Measurements from ENCODE around the gene HOMER2. TPM values are rescaled to one million over a fixed set of nuclear protein-coding genes. Genes with fewer than 3 reads are reported as not detected.

Gene HOMER2
- total RNA-seq, 1 experiment from 2014 or later: 22.6 TPM

- no peak overlapping the region for H3K9ac ChIP-seq (ENCODE audit: low read length)
- no peaks in the 10 kb centered on the region for H3F3A ChIP-seq (ENCODE audit: low read length, unreplicated experiment)
- H3K4me3 ChIP-seq (ENCODE audit: low read length): no peak overlapping the region
- peaks cover 7% of the 10 kb centered on the region for H3K4me1 ChIP-seq (ENCODE audit: insufficient read depth, low read length)
- H4K20me1 ChIP-seq (ENCODE audit: low read length): no peaks in the 10 kb centered on the region
- no peak for DNase-seq
- no peaks in the 10 kb centered on the region for H3K36me3 ChIP-seq (ENCODE audit: low read depth, low read length)
- H3K79me2 ChIP-seq (ENCODE audit: low read length): no peaks in the 10 kb centered on the region
- ATAC-seq: no peak
- no peak for TF ChIP-seq EZH2phosphoT487 (IDR thresholded peaks at IDR 0.05; ENCODE audit: borderline replicate concordance, low read length)
- no peak for TF ChIP-seq CTCF (conservative IDR thresholded peaks at IDR 0.05; ENCODE audit: low read depth, low read length)
- TF ChIP-seq EZH2 (IDR thresholded peaks at IDR 0.05; ENCODE audit: low read length, unreplicated experiment): no peak
- H3K9me2 ChIP-seq (replicated peaks; ENCODE audit: low read length): no peaks in the 10 kb centered on the region
- no peak overlapping the region for H3K4me2 ChIP-seq (ENCODE audit: low read length)
- H3K27ac ChIP-seq (ENCODE audit: low read length): no peak overlapping the region
- CTCF ChIA-PET: no interaction called here
- H2AFZ ChIP-seq (ENCODE audit: low read length): no peak overlapping the region
- BruUV-seq (replicated peaks): no TSS peak
- intact Hi-C loops (cut with micrococcal nuclease): no loop called here
- no peaks in the 10 kb centered on the region for H3K9me3 ChIP-seq (ENCODE audit: low read length)
- POLR2A ChIA-PET (ENCODE audit: unreplicated experiment): no interaction called here
- H3K27me3 ChIP-seq (ENCODE audit: low read length): no peaks in the 10 kb centered on the region
Measured at GRCh38 chr15:82980981-82981380, 28.5 kb upstream of the HOMER2 start.

DNA sequence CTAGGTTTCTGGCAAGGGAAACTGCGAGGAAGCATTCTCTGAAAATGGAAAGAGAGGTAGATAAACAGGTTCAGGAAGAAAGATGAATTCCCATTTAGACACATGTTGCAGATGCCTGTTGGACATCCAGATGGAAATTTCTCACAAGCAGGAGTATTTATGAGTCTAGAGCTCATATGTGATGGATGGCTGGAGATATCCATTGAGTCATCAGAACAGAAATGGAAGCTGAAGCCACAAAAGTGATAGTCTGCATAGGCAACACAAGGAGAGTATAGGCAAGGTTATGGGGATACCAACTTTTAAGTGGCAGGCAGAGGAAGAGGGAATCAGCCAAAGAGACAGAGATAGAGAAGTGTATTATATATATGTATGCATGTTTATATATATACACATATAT lies 27.2 kb upstream of the HOMER2 start:
- ATAC-seq (no peak), DNase-seq (no peak)
- Histone ChIP-seq H4K20me1 (ENCODE audit: low read length) (no peaks in the 10 kb centered on the region), H3K9ac (ENCODE audit: low read length) (no peak overlapping the region), H3F3A (ENCODE audit: low read length, unreplicated experiment) (no peaks in the 10 kb centered on the region), H3K4me1 (ENCODE audit: insufficient read depth, low read length) (no peaks in the 10 kb centered on the region), H3K27me3 (ENCODE audit: low read length) (no peaks in the 10 kb centered on the region), H3K4me3 (ENCODE audit: low read length) (no peak overlapping the region), H2AFZ (ENCODE audit: low read length) (no peak overlapping the region), H3K79me2 (ENCODE audit: low read length) (no peaks in the 10 kb centered on the region), H3K36me3 (ENCODE audit: low read depth, low read length) (no peaks in the 10 kb centered on the region), H3K27ac (ENCODE audit: low read length) (no peak overlapping the region), H3K9me3 (ENCODE audit: low read length) (no peaks in the 10 kb centered on the region), H3K9me2 (replicated peaks; ENCODE audit: low read length) (no peaks in the 10 kb centered on the region), H3K4me2 (ENCODE audit: low read length) (no peak overlapping the region)
- BruUV-seq (replicated peaks): no TSS peak
- ChIA-PET CTCF (no interaction called here), POLR2A (ENCODE audit: unreplicated experiment) (no interaction called here)
- TF ChIP-seq CTCF (conservative IDR thresholded peaks at IDR 0.05; ENCODE audit: low read depth, low read length): no peak
- TF ChIP-seq EZH2phosphoT487 (IDR thresholded peaks at IDR 0.05; ENCODE audit: borderline replicate concordance, low read length): no peak
- TF ChIP-seq EZH2 (IDR thresholded peaks at IDR 0.05; ENCODE audit: low read length, unreplicated experiment): no peak
- intact Hi-C loops (cut with micrococcal nuclease): no loop called here

DNA sequence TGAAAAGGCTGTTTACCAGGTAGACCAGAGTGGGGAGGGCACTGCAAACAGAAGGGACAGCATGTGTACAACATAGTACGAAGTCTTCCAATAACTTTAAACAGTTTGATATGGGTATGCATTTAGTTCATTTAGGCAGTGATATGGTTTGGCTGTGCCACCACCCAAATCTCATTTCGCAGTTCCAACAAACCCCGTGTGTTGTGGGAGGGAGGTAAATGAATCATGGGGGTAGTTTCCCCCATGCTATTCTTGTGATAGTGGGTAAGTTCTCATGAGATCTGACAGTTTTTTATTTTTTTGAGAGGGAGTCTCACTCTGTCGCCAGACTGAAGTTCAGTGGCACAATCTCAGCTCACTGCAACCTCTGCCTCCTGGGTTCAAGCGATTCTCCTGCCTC lies 25.9 kb upstream of the HOMER2 start:
- no peak for ATAC-seq
- CTCF ChIA-PET: no interaction called here

More for the DNA sequence above, 25.9 kb upstream of the HOMER2 start:
- H3K27me3 ChIP-seq (ENCODE audit: low read length): no peaks in the 10 kb centered on the region
- H3F3A ChIP-seq (ENCODE audit: low read length, unreplicated experiment): no peaks in the 10 kb centered on the region
- POLR2A ChIA-PET (ENCODE audit: unreplicated experiment): no interaction called here
- H3K79me2 ChIP-seq (ENCODE audit: low read length): no peaks in the 10 kb centered on the region
- H3K4me2 ChIP-seq (ENCODE audit: low read length): no peak overlapping the region
- H4K20me1 ChIP-seq (ENCODE audit: low read length): no peaks in the 10 kb centered on the region
- TF ChIP-seq EZH2 (IDR thresholded peaks at IDR 0.05; ENCODE audit: low read length, unreplicated experiment): no peak
- no peak overlapping the region for H3K4me3 ChIP-seq (ENCODE audit: low read length)
- no peaks in the 10 kb centered on the region for H3K9me2 ChIP-seq (replicated peaks; ENCODE audit: low read length)
- no peak overlapping the region for H2AFZ ChIP-seq (ENCODE audit: low read length)
- intact Hi-C loops (cut with micrococcal nuclease): no loop called here
- no peaks in the 10 kb centered on the region for H3K36me3 ChIP-seq (ENCODE audit: low read depth, low read length)
- H3K9me3 ChIP-seq (ENCODE audit: low read length): no peaks in the 10 kb centered on the region
- no TSS peak for BruUV-seq (replicated peaks)
- H3K9ac ChIP-seq (ENCODE audit: low read length): no peak overlapping the region
- no peak for DNase-seq
- no peak overlapping the region for H3K27ac ChIP-seq (ENCODE audit: low read length)
- H3K4me1 ChIP-seq (ENCODE audit: insufficient read depth, low read length): no peaks in the 10 kb centered on the region

All from PC-3 (cell line).